GM18505 (cell line): ENCODE results near the gene TIFAB.
"Not testable (repeated sequence)": the region's sequence is repeated elsewhere in the genome, so short reads cannot be mapped to it uniquely, and the experiment has no call there.

Source experiments
- ATAC-seq: cut with Tn5 transposase; IDR thresholded peaks from one replicate; pipeline ENCODE4 v1.9.1; 2021; ENCODE audit not compliant: unreplicated experiment
- POLR2A ChIP-seq: IDR thresholded peaks from 4 replicates; pipeline ENCODE4 v1.6.1; 2011; ENCODE audit warnings: borderline replicate concordance; ENCODE audit not compliant: insufficient read depth, insufficient read length; ENCODE audit errors: extremely low read depth

Gene TIFAB

GRCh38 chr5:135452321-135453030 lies at the start of gene TIFAB:
TSS of gene TIFAB (minus strand) at chr5:135452351. CDS start at chr5:135449939, 2,412 bp downstream.
- no peak for ATAC-seq
- no peak for TF ChIP-seq POLR2A

GRCh38 chr5:135498637-135498995 lies 46.5 kb upstream of the TIFAB start:
- no peak for ATAC-seq

GRCh38 chr5:135497971-135498636 lies 46.0 kb upstream of the TIFAB start:
- no peak for TF ChIP-seq POLR2A
- ATAC-seq: no peak

More at GRCh38 chr5:135498637-135498995, 46.5 kb upstream of the TIFAB start:
- TF ChIP-seq POLR2A: no peak

GRCh38 chr5:135495531-135495930 lies 43.4 kb upstream of the TIFAB start:
- ATAC-seq: not testable (repeated sequence)

- no peak for ATAC-seq
- TF ChIP-seq POLR2A: no peak
Observed at GRCh38 chr5:135494196-135494595, 42.0 kb upstream of the TIFAB start.

GRCh38 chr5:135493406-135494180 lies 41.4 kb upstream of the TIFAB start:
- TF ChIP-seq POLR2A: no peak
- no peak for ATAC-seq

- ATAC-seq: no peak
- no peak for TF ChIP-seq POLR2A
Observed at GRCh38 chr5:135492319-135492626, 40.1 kb upstream of the TIFAB start.

- ATAC-seq: no peak
- no peak for TF ChIP-seq POLR2A
Observed at GRCh38 chr5:135491552-135492318, 39.6 kb upstream of the TIFAB start.

- no peak for TF ChIP-seq POLR2A
- no peak for ATAC-seq
Observed at GRCh38 chr5:135491038-135491551, 38.9 kb upstream of the TIFAB start.

GRCh38 chr5:135490245-135491037 lies 38.3 kb upstream of the TIFAB start:
- TF ChIP-seq POLR2A: no peak
- no peak for ATAC-seq

GRCh38 chr5:135489466-135490244 lies 37.5 kb upstream of the TIFAB start:
- ATAC-seq: no peak
- no peak for TF ChIP-seq POLR2A
